GM23338 (cell line): Measurements from ENCODE around the gene DNASE1L1. TPM values are rescaled to one million over a fixed set of nuclear protein-coding genes. Genes with fewer than 3 reads are reported as not detected.

Experiments used
- ATAC-seq: fragments of 200-7000 bp; cut with Tn5 transposase; 3 replicates; pipeline ENCODE4 v1.9.1; 2020
- DNase-seq: peaks from one replicate; pipeline ENCODE4 v3.0.0-alpha.2; 2015; ENCODE audit warnings: low spot score
- H2AFZ ChIP-seq: fragments of 200-600 bp; sonication (generic); 2 replicates; pipeline ENCODE4 v1.8.0; 2016; ENCODE audit warnings: antibody characterized with exemption, mild to moderate bottlenecking, moderate library complexity
- H3F3A ChIP-seq: fragments of 200-600 bp; sonication (generic); replicated peaks from 2 replicates; pipeline ENCODE4 v1.8.0; 2017; ENCODE audit warnings: antibody characterized with exemption, mixed run types, low read depth
- H3K27ac ChIP-seq: fragments of 200-600 bp; sonication (generic); 2 replicates; pipeline ENCODE4 v1.6.1; 2016; ENCODE audit warnings: low read depth
- H3K27me3 ChIP-seq: fragments of 200-600 bp; sonication (generic); 2 replicates; pipeline ENCODE4 v1.8.0; 2016; ENCODE audit warnings: mild to moderate bottlenecking, mixed run types, moderate library complexity; ENCODE audit not compliant: insufficient read depth
- H3K36me3 ChIP-seq: fragments of 200-600 bp; sonication (generic); 2 replicates; pipeline ENCODE4 v1.8.0; 2016; ENCODE audit warnings: mild to moderate bottlenecking; ENCODE audit not compliant: insufficient read depth
- H3K4me1 ChIP-seq: fragments of 200-600 bp; sonication (generic); 2 replicates; pipeline ENCODE4 v1.8.0; 2016; ENCODE audit warnings: mild to moderate bottlenecking, moderate library complexity; ENCODE audit not compliant: insufficient read depth
- H3K4me2 ChIP-seq: fragments of 200-600 bp; sonication (generic); 2 replicates; pipeline ENCODE4 v1.7.1; 2017; ENCODE audit warnings: mixed run types
- H3K4me3 ChIP-seq: fragments of 200-600 bp; sonication (generic); 2 replicates; pipeline ENCODE4 v1.6.1; 2016; ENCODE audit warnings: mixed run types
- H3K79me2 ChIP-seq: fragments of 200-600 bp; sonication (generic); replicated peaks from 2 replicates; pipeline ENCODE4 v1.8.0; 2017; ENCODE audit warnings: mild to moderate bottlenecking; ENCODE audit not compliant: insufficient read depth
- H3K9me2 ChIP-seq: fragments of 200-600 bp; sonication (generic); 2 replicates; pipeline ENCODE4 v1.8.0; 2017; ENCODE audit not compliant: insufficient read depth
- H4K20me1 ChIP-seq: fragments of 200-600 bp; sonication (generic); replicated peaks from 2 replicates; pipeline ENCODE4 v1.8.0; 2017; ENCODE audit warnings: mild to moderate bottlenecking; ENCODE audit not compliant: insufficient read depth
- H3K27ac Mint-ChIP-seq: 2 replicates; pipeline ENCODE4 v1.8.0; 2020; ENCODE audit warnings: inconsistent platforms, mild to moderate bottlenecking, moderate library complexity, mixed read lengths
- H3K27me3 Mint-ChIP-seq: 3 replicates; pipeline ENCODE4 v1.8.0; 2022; ENCODE audit warnings: low read depth, mild to moderate bottlenecking, moderate library complexity, mixed read lengths, inconsistent platforms; ENCODE audit not compliant: insufficient read depth, poor library complexity
- H3K36me3 Mint-ChIP-seq: 3 replicates; pipeline ENCODE4 v1.8.0; 2021; ENCODE audit warnings: low read depth, mild to moderate bottlenecking, inconsistent platforms, moderate library complexity, mixed read lengths
- H3K4me1 Mint-ChIP-seq: 3 replicates; pipeline ENCODE4 v1.8.0; 2020; ENCODE audit warnings: mild to moderate bottlenecking, inconsistent platforms, mixed read lengths
- H3K4me3 Mint-ChIP-seq: 3 replicates; pipeline ENCODE4 v1.8.0; 2021; ENCODE audit warnings: moderate library complexity, mild to moderate bottlenecking, inconsistent platforms, mixed read lengths
- H3K9me3 Mint-ChIP-seq: 3 replicates; pipeline ENCODE4 v1.8.0; 2020; ENCODE audit warnings: moderate library complexity, mild to moderate bottlenecking, inconsistent platforms, mixed read lengths
- CREB1 ChIP-seq: fragments of 250-450 bp; sonication (Bioruptor Pico); IDR thresholded peaks from 2 replicates; pipeline ENCODE4 v1.5.0; 2020; ENCODE audit warnings: low read depth, mild to moderate bottlenecking, moderate library complexity
- EZH2 ChIP-seq: fragments of 200-600 bp; sonication (generic); IDR thresholded peaks from one replicate; pipeline ENCODE4 v1.8.0; 2017; ENCODE audit warnings: antibody characterized with exemption, mild to moderate bottlenecking, low read depth; ENCODE audit not compliant: unreplicated experiment
- EZH2phosphoT487 ChIP-seq: fragments of 200-600 bp; sonication (generic); IDR thresholded peaks from one replicate; pipeline ENCODE4 v1.8.1; 2018; ENCODE audit warnings: antibody characterized with exemption; ENCODE audit not compliant: unreplicated experiment
- JUNB ChIP-seq: IDR thresholded peaks from one replicate; pipeline ENCODE4 v1.6.1; 2016; ENCODE audit warnings: antibody characterized with exemption; ENCODE audit not compliant: unreplicated experiment
- NANOG ChIP-seq: IDR thresholded peaks from 2 replicates; pipeline ENCODE4 v1.6.1; 2016; ENCODE audit warnings: antibody characterized with exemption, borderline replicate concordance
- POLR2AphosphoS5 ChIP-seq: IDR thresholded peaks from 2 replicates; pipeline ENCODE4 v1.6.1; 2016; ENCODE audit warnings: antibody characterized with exemption, low read depth
- STAT1 ChIP-seq: IDR thresholded peaks from one replicate; pipeline ENCODE4 v1.6.1; 2016; ENCODE audit warnings: antibody characterized with exemption; ENCODE audit not compliant: unreplicated experiment
- ZNF114 ChIP-seq: fragments of 250-450 bp; sonication (Bioruptor Pico); IDR thresholded peaks from 2 replicates; pipeline ENCODE4 v1.5.0; 2020; ENCODE audit warnings: mild to moderate bottlenecking, moderate library complexity
- ZNF331 ChIP-seq: fragments of 250-450 bp; sonication (Bioruptor Pico); IDR thresholded peaks from 2 replicates; pipeline ENCODE4 v1.5.0; 2020; ENCODE audit warnings: low read depth, mild to moderate bottlenecking, moderate library complexity
- ZNF462 ChIP-seq: fragments of 250-450 bp; sonication (Bioruptor Pico); IDR thresholded peaks from 2 replicates; pipeline ENCODE4 v1.5.0; 2020; ENCODE audit warnings: mild to moderate bottlenecking, moderate library complexity
- polyA plus RNA-seq: library from polyadenylated mRNA; unstranded; fragments of >200 nt; fragmentation: Nextera tagmentation; extraction: Ambion mirVana; gene quantifications from 2 replicates; pipeline ENCODE4 v1.2.1, GENCODE V29; 2016
- total RNA-seq: library from RNA; depleted of rRNA; stranded (reverse); fragments of >200 nt; shearing (Covaris generic); gene quantifications from 2 replicates; pipeline ENCODE4 v1.2.3, GENCODE V29; 2014
- TF ChIP-seq, protein P1 (sequence below), 2 experiments: fragments of 200-600 bp in 1 of 2; sonication (generic) in 1 of 2; conservative IDR thresholded peaks; 2 replicates each; pipeline versions ENCODE4 v1.5.1 to v1.6.1; 2016 to 2017; ENCODE audit warnings: antibody characterized with exemption in 2 of 2, low read depth in 2 of 2, mild to moderate bottlenecking in 2 of 2, moderate library complexity in 1 of 2
- TF ChIP-seq, protein P2 (sequence below): IDR thresholded peaks from 2 replicates; pipeline ENCODE4 v1.6.1; 2016; ENCODE audit warnings: antibody characterized with exemption
- TF ChIP-seq, protein P3 (sequence below): IDR thresholded peaks from one replicate; pipeline ENCODE4 v1.6.1; 2018; ENCODE audit warnings: antibody characterized with exemption; ENCODE audit not compliant: unreplicated experiment

DNASE1L1 gene
- total and polyA plus RNA-seq, 2 experiments from 2014 or later = 3.3 to 16.1 TPM

DNA sequence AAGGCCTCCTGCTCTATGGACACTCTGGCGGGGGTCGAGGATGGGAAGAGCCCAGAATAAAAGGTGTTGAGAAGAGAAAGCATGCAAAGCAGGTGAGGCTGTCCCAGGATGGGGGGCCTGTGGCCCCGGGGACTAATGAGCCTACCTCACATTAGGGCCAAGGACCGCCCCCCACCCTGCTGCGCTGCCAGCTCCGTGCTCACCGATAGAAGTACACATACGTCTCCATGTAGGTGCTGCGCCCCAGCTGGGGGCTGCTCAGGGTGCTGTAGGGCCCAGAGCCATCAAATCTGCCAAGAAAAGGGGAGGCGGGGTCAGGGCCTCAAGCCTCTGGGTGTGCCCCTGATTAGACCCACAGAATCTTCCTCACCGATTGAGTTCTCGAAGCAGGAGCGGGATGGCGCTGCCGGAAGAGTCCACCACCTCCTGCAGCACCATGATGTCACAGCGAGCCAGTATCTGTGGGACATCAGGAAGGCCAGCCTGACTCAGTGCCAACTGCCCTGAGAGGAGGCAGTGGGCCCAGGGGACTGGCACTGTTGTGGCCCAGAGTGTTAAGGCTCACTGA, 4.3 kb downstream of the DNASE1L1 start (continued):
- TF ChIP-seq, protein P1, sequence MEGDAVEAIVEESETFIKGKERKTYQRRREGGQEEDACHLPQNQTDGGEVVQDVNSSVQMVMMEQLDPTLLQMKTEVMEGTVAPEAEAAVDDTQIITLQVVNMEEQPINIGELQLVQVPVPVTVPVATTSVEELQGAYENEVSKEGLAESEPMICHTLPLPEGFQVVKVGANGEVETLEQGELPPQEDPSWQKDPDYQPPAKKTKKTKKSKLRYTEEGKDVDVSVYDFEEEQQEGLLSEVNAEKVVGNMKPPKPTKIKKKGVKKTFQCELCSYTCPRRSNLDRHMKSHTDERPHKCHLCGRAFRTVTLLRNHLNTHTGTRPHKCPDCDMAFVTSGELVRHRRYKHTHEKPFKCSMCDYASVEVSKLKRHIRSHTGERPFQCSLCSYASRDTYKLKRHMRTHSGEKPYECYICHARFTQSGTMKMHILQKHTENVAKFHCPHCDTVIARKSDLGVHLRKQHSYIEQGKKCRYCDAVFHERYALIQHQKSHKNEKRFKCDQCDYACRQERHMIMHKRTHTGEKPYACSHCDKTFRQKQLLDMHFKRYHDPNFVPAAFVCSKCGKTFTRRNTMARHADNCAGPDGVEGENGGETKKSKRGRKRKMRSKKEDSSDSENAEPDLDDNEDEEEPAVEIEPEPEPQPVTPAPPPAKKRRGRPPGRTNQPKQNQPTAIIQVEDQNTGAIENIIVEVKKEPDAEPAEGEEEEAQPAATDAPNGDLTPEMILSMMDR (conservative IDR thresholded peaks at IDR 0.05; ENCODE audit: low read depth in 2 of 2) = no peak
- TF ChIP-seq POLR2AphosphoS5 (no peak), NANOG (no peak), ZNF331 (CRISPR knock-in tag) (no peak), EZH2phosphoT487 (no peak), STAT1 (no peak), ZNF114 (CRISPR knock-in tag) (no peak), JUNB (no peak), CREB1 (CRISPR knock-in tag) (no peak), EZH2 (no peak)
- TF ChIP-seq, protein P2, sequence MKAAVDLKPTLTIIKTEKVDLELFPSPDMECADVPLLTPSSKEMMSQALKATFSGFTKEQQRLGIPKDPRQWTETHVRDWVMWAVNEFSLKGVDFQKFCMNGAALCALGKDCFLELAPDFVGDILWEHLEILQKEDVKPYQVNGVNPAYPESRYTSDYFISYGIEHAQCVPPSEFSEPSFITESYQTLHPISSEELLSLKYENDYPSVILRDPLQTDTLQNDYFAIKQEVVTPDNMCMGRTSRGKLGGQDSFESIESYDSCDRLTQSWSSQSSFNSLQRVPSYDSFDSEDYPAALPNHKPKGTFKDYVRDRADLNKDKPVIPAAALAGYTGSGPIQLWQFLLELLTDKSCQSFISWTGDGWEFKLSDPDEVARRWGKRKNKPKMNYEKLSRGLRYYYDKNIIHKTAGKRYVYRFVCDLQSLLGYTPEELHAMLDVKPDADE = no peak
- TF ChIP-seq, protein P3, sequence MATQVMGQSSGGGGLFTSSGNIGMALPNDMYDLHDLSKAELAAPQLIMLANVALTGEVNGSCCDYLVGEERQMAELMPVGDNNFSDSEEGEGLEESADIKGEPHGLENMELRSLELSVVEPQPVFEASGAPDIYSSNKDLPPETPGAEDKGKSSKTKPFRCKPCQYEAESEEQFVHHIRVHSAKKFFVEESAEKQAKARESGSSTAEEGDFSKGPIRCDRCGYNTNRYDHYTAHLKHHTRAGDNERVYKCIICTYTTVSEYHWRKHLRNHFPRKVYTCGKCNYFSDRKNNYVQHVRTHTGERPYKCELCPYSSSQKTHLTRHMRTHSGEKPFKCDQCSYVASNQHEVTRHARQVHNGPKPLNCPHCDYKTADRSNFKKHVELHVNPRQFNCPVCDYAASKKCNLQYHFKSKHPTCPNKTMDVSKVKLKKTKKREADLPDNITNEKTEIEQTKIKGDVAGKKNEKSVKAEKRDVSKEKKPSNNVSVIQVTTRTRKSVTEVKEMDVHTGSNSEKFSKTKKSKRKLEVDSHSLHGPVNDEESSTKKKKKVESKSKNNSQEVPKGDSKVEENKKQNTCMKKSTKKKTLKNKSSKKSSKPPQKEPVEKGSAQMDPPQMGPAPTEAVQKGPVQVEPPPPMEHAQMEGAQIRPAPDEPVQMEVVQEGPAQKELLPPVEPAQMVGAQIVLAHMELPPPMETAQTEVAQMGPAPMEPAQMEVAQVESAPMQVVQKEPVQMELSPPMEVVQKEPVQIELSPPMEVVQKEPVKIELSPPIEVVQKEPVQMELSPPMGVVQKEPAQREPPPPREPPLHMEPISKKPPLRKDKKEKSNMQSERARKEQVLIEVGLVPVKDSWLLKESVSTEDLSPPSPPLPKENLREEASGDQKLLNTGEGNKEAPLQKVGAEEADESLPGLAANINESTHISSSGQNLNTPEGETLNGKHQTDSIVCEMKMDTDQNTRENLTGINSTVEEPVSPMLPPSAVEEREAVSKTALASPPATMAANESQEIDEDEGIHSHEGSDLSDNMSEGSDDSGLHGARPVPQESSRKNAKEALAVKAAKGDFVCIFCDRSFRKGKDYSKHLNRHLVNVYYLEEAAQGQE = no peak

DNA sequence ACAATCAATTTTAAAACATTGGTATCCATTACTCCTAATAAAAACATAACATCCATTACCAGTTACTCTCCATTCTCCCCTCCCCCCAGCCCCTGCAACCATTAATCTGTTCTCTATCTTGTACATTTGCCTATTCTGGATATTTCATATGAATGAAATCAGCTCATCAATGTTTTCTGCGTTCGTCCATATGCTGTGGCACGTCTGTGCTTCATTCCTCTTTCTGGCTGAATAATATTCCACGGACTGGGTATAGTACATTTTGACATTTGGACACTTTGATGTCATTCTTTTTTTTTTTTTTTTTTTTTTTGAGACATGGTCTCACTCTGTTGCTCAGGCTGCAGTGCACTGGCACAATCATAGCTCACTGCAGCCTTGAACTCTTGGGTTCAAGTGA, 5.2 kb downstream of the DNASE1L1 start:
- peaks cover 27% of the 10 kb centered on the region for H3K36me3 Mint-ChIP-seq
- Histone ChIP-seq H3K9me2 (no peaks in the 10 kb centered on the region), H2AFZ (no peak overlapping the region), H3K36me3 (peaks cover 4% of the 10 kb centered on the region; the same call in 1 of the 2 replicates), H3K4me2 (no peak overlapping the region), H3K4me3 (no peak overlapping the region), H3K79me2 (peaks cover 10% of the 10 kb centered on the region), H4K20me1 (no peaks in the 10 kb centered on the region), H3K4me1 (peaks cover 10% of the 10 kb centered on the region; the same call in 1 of the 2 replicates), H3K27ac (no peak overlapping the region), H3F3A (peaks cover 21% of the 10 kb centered on the region), H3K27me3 (no peaks in the 10 kb centered on the region)
- H3K27ac Mint-ChIP-seq = no peak overlapping the region
- ATAC-seq (no peak), DNase-seq (no peak)
- H3K4me3 Mint-ChIP-seq = no peak overlapping the region; the same call in 2 of the 3 replicates
- no peak for TF ChIP-seq ZNF331 (CRISPR knock-in tag)
- no peak for TF ChIP-seq JUNB
- no peak for TF ChIP-seq ZNF462 (CRISPR knock-in tag)
- TF ChIP-seq NANOG = no peak
- H3K4me1 Mint-ChIP-seq = peaks cover 17% of the 10 kb centered on the region
- H3K27me3 Mint-ChIP-seq = peaks cover 36% of the 10 kb centered on the region
- peaks cover 7% of the 10 kb centered on the region; the same call in 1 of the 3 replicates for H3K9me3 Mint-ChIP-seq
